GM23248 (cell line): ENCODE results near the gene IP6K3.

Source experiments
- EZH2 ChIP-seq: fragments of 200-600 bp; sonication (generic); IDR thresholded peaks from 2 replicates; pipeline ENCODE4 v1.6.1; 2018; ENCODE audit warnings: antibody characterized with exemption, mild to moderate bottlenecking; ENCODE audit not compliant: insufficient read depth, poor library complexity, severe bottlenecking
- EZH2phosphoT487 ChIP-seq: fragments of 200-600 bp; sonication (generic); IDR thresholded peaks from 2 replicates; pipeline ENCODE4 v1.6.1; 2018; ENCODE audit warnings: antibody characterized with exemption, moderate library complexity, mild to moderate bottlenecking, low read depth; ENCODE audit not compliant: insufficient read depth

GRCh38 chr6:33678233-33678931 lies 68.3 kb downstream of the IP6K3 start:
- TF ChIP-seq EZH2, result no peak
- no peak for TF ChIP-seq EZH2phosphoT487
